Right hindlimb (tissue), 1 donor: ENCODE measurements around the gene DCK.

Experiments used
- DNase-seq: peaks from one replicate; pipeline ENCODE4 v3.0.0-alpha.2; 2018

The DCK gene

DNA sequence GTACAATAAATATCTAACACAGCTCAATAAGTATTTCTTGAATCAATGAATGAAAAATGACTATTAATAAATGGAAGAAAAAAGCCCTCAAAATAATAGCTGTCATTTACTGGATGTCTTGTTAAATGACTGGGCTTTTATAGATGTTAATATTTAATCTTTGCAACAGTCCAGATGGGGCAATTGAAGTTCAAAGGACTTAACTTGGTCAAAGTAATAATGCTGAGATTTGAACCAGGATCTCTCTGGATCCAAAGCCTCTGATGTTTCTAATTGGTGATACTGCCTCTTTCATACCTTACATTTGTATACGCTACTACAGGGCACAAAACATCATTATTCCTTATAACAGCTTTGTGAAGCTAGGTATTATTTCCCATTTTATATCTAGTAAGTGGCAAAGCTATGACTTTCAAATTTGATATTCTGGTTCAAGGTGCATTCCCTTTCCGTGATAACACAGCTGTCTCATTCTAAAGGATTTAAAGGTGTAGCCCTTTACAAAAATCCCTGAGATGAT lies 72.6 kb downstream of the DCK start:
- DNase-seq, result no peak

DNA sequence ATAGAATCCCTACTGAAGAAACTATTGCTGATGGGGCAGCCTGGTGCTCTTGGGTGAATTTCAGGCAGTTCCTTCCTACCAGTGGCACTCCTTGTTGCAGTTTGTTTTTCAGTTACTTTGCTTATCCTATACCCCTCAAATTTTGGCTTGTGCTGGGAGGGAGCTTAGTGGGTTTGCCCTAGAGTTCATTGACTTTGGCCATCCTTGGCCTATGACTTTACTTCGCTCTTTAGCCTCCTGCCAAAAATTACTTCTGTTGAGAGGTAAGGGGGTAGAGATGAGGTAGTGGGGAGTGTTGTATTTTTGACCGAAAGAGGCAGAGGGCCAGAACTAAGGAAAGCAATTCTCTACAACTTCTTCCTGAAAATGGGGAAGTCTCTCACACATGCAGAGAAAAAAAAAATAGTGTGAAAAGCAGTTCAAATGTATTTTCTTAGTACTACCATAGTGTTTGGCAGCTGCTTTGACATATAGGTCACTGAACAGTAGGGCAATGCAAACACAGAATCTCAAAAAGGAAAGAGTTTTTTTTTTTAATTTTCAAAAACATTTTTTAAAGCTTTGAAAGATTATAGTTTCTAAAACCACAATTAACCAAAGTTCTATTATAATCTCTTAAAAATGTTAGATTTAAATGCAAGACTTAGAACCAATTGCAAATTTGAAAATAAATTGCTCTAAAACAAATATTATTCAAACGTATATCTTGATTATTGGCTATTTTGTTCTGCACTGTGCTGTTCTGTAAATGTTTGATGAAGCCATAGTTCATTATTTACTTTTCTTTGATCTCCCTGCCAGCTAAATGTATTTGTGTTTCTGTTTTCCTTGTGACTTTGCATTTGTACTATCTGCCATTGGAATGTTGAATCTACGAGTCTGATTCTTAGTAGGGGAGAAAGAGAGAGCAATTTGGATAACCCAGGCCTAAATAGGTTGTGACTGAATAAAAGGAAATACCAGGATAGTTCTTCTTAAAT lies 73.6 kb downstream of the DCK start:
- no peak for DNase-seq

DNA sequence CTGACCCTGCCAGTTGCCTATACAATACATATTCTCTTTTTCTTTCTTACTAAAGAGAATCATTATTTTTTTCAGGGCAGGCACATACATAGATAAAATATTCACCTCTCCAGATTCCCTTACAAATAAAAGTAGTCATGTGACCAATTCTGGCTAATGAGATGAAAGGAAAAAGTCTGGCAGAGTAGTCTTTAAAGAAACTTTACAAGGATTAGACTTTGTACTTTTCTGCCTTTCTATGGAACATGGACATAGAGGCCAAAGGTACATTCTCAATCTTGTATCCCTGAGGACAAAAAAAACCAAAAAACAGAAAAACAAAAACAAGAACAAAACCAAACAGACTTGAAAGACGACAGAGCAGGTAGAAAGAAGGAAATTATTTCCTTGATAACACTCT lies 75.6 kb downstream of the DCK start:
- DNase-seq, result no peak

DNA sequence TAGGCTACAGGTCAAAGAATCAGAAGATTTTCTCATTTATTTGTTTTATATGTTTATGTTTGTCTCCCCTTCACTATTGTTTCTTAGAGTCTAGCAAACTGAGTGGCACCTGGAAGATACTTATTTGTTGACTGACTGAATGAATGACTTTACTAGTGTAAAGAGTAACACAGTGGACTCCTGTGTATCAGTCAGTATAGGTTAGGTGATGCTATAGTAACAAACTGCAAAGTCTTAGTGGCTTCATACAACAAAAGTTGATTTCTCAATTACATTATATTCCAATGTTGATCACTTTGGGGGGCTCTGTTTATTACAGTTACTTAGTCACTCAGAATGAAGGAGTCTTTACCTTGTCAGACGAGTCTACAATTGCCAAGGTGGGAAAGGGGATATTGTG lies 76.6 kb downstream of the DCK start:
- DNase-seq, result no peak

DNA sequence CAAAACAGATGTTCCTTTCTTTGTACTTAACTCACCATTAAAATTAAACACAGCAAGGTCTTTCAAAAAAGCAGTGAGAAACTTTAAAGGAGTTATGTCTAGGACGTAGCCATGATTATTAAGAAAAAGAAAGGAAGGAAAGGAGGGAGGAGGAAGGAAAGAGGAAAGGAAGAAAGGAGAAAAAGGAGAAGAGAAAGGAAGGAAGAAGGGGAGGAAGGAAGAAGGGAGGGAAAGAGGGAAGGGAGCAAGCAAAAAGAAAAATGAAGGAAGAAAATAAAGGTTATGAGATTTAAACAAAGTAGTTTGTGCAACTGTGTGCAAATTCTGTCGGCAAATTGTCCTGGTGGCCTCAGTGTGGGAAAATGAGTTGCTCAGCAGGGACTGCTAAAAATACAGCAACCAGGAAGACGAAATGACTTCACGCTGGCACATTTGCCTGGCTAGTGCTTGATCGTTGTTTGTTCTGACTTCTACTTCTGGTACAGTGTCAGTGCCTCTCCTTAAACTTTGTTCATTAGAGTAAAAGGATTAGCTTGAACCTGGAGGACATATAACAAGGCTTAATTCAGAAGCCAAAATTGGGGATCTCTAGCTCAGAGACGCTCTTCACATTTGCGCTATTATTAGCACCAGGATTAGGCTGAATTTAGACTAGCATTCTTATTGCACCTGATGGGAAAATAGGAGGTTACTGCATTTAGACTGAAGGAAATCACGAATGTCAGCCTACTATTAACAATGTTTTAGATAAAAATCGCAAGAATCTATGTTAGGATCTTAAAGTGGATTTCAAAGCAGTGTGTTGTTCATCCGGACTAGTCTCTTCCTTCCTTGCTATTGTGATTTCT lies 81.2 kb downstream of the DCK start:
- DNase-seq, result no peak
